GM10248 (cell line): ENCODE measurements around the gene TRIM15.

Experiments used
- CTCF ChIA-PET: fragments of 300-600 bp; sonication (Branson Sonifier 250); formaldehyde crosslinking; extraction: SDS; loops from one replicate; lab custom pipeline; 2021; ENCODE audit warnings: antibody characterized with exemption; lab: Yijun Ruan, JAX
- POLR2A ChIA-PET: fragments of 350-650 bp; sonication (Branson Sonifier 250); formaldehyde crosslinking; extraction: SDS; loops from one replicate; lab custom pipeline; 2020; ENCODE audit warnings: antibody characterized with exemption; lab: Yijun Ruan, JAX
- DNase-seq: peaks from one replicate; pipeline ENCODE4 v3.0.0; 2012; ENCODE audit errors: extremely low spot score
- CTCF ChIP-seq: IDR thresholded peaks from 2 replicates; pipeline ENCODE4 v1.5.1; 2012; ENCODE audit warnings: mild to moderate bottlenecking, low read depth; ENCODE audit errors: extremely low read depth, missing control alignments, control extremely low read depth

The TRIM15 gene

GRCh38 chr6:30195951-30196350 lies 32.6 kb downstream of the TRIM15 start:
- DNase-seq, result no peak
- no peak for TF ChIP-seq CTCF
- CTCF ChIA-PET, result no interaction called here
- POLR2A ChIA-PET, result no interaction called here

GRCh38 chr6:30196376-30196775 lies 33.0 kb downstream of the TRIM15 start:
- no peak for TF ChIP-seq CTCF
- DNase-seq, result no peak
- POLR2A ChIA-PET, result no interaction called here
- CTCF ChIA-PET, result no interaction called here

- TF ChIP-seq CTCF, result no peak
- POLR2A ChIA-PET, result no interaction called here
- no peak for DNase-seq
- CTCF ChIA-PET, result interaction anchor here (1.1 kb wide), 1 partner anchor 20 kb away, joined by 4 read pairs; no protein-coding TSS in a partner anchor
These were observed 35.1 kb downstream of the TRIM15 start for GRCh38 chr6:30198166-30199084.

GRCh38 chr6:30200551-30201281 lies 37.4 kb downstream of the TRIM15 start:
- TF ChIP-seq CTCF, result no peak
- ChIA-PET CTCF (no interaction called here), POLR2A (no interaction called here)
- peak; percentile 69 for DNase-seq

GRCh38 chr6:30202366-30202765 lies 39.0 kb downstream of the TRIM15 start:
- ChIA-PET CTCF (interaction anchor here (1.1 kb wide), 1 partner anchor 15 kb away, joined by 4 read pairs; no protein-coding TSS in a partner anchor), POLR2A (no interaction called here)
- DNase-seq, result no peak
- no peak for TF ChIP-seq CTCF

- no peak for TF ChIP-seq CTCF
- DNase-seq, result no peak
- CTCF ChIA-PET, result interaction anchor here (0.9 to 1.3 kb wide), 3 partner anchors 13 to 73 kb away, joined by 3 to 4 read pairs (median 4); no protein-coding TSS in a partner anchor
- POLR2A ChIA-PET, result interaction anchor here (0.6 kb wide), 1 partner anchor 1592 kb away, joined by 3 read pairs; no protein-coding TSS in a partner anchor
These were observed 40.8 kb downstream of the TRIM15 start for GRCh38 chr6:30204116-30204515.
